Stimulated activated CD8-positive, alpha-beta memory T cell treated with anti-CD3 and anti-CD28 coated beads, Interleukin-12 subunit alpha, Interleukin-12 subunit beta, amount 100 ng/mL, for 24 hours (primary cell): ENCODE data around the gene PPTC7.
"Not testable (repeated sequence)": the region's sequence is repeated elsewhere in the genome, so short reads cannot be mapped to it uniquely, and the experiment has no call there.

ENCODE experiments used
- DNase-seq: peaks from one replicate; pipeline ENCODE4 v3.0.0-alpha.2; 2020; ENCODE audit errors: extremely low read depth

Gene PPTC7, protein sequence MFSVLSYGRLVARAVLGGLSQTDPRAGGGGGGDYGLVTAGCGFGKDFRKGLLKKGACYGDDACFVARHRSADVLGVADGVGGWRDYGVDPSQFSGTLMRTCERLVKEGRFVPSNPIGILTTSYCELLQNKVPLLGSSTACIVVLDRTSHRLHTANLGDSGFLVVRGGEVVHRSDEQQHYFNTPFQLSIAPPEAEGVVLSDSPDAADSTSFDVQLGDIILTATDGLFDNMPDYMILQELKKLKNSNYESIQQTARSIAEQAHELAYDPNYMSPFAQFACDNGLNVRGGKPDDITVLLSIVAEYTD

DNA sequence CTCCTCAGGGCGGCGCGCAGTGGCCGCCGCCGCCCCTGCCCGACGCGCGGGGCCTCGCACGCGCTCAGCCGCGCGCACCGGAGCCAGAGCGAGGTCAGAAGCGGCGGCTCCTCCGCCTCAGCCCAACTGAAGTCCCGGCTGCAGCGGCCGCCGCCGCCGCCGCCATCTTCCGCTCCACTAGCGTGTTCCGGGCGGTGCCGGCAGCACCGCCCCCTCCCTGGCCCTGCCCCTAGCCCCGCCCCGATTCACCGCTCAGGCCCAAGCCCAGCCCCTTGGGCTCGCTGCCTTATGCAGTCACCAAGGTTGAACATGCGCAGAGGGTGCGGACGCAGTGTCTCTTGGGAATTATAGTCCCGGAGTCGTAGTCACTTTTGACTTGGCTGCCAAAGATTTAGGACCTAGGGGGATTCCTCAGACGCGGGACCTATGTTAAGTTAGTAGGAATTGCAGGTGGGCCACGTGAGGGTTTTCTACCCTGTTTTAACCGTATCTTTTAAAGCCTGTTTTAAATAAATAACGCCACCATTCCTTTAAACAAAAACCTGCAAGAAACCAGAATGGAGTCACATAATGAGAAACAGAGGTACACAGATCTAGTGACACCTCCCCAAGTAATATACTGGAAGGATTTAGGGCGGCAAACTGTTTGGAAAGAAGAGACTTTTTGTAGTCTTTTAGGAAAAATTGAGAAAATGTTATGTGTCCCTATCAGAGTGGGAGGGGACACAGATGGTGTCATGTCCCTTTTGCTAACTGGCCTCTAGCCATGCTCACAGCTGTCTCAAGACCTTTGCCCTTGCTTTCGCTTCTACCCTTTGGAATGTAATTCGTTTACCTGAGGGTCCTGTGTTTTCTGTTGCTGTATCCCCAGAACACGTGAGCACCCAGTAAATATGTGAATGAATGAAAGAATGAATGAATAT, at the start of gene PPTC7:
Gene PPTC7 (minus strand): TSS at position 182 of the 923 bp plus-strand sequence. CDS start 287 bp downstream, outside the sequence.
- peak; percentile 92 for DNase-seq

DNA sequence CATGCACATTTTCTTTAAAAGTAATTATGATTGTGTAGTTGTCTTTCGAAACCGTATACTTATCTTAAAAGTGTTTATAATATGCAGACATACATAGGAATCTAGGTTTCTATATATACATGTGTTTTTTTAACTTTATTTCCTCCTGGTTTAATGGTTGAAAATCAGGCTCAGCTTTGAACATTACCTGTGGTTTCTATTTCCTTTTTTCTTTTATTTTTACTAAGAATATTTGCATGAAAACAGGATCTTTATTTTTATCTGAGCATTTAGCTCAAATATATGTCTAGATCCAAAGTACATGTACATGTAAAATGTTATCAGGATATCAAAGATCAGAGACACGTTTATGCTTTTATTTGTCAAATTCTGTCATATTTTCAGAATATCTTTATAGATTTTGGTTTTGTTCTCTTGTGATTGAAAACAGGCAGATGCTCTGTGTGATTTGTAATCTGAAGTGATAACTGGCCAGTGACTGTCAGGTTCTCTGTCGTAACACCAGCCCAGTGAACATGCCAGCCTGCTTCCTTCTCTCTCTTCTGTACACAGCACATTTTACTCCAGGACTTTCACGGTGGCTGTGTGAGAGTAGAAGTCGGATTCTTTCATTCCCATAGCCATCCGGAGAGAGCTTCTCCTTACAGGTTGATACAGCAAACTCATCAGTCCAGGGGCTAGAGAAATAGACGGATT, 44.5 kb upstream of the PPTC7 start:
- no peak for DNase-seq

DNA sequence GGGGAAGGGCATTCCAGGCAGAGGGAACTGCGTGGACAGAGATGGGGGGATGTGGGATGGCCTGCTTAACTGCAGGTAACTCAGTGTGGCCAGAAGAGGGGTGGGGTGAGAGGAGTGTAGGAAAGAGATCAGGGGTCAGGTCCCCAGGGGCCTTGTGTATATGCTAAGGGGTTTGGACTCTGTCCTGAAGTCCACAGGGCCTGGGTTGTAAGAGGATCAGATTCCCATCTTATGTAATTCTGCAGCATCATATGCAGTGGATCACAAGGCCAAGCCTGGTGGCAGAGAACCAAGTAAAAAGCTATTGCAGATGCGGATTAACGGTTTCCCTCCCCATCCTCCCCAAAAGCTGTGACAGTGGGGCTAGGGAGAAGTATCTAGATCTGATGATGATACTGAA, 39.5 kb upstream of the PPTC7 start:
- DNase-seq = no peak

DNA sequence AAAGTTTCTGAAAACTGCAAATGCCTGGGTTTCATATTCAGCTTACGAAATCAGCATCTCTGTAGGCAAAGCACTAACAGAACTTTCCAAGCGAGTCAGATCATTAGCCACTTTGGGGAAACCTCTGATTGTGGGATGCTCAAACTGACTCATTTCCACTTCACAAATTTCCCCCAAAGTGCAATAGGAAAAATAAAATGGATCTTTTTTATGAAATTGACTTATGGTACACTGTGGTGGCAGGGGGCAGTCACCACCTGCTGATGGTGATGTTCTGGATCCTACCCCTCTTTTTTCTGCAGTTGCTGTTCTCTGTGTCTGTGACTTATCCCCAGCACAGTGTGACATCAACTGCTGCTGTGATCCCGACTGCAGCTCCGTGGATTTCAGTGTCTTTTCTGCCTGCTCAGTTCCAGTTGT, 36.4 kb upstream of the PPTC7 start:
- peak; percentile 16 for DNase-seq

DNA sequence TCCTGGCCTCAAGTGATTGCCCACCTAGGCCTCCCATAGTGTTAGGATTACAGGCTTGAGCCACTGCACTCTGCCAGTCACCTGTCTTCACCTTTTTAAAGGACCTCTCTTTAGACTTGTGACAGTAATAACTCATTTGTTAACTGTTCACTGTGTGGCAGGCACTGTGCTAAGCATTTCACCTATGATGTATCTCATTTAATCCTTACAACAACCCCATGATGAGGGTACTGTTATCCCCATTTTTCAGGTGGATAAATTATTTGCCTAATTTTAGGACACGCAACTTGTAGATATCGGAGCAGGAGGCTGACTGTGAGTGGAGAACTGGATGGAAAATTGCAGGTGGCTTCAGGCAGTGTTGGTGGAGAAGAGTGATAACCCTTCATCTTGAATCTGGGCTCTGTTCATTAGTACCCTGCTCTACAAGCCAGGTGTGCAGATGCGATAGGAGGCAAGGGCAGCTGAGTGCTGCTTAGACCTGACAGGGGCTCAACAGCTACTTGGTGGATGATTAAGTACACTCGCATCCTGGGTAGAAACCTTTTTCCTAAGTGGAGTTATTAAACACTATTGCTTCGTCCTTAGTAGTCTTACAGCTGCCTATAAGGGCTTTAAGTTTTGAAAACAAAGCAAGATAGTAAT, 33.5 kb upstream of the PPTC7 start:
- no peak for DNase-seq

DNA sequence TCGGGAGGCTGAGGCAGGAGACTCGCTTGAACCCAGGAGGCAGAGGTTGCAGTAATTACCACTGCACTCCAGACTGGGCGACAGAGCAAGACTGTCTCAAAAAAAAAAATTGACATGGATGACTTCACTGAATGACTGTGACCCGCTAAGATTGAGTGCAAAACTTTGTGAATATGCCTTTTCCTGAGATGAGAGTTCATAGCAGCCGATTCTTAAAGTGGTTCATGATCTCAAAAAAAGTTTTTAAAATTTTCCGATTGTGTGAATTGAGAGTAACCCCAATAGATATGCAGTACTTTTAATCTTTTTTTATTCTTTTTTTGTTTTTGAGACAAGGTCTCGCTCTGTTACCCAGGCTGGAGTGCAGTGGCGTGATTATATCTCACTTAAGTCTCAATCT, 32.1 kb upstream of the PPTC7 start:
- DNase-seq = no peak

DNA sequence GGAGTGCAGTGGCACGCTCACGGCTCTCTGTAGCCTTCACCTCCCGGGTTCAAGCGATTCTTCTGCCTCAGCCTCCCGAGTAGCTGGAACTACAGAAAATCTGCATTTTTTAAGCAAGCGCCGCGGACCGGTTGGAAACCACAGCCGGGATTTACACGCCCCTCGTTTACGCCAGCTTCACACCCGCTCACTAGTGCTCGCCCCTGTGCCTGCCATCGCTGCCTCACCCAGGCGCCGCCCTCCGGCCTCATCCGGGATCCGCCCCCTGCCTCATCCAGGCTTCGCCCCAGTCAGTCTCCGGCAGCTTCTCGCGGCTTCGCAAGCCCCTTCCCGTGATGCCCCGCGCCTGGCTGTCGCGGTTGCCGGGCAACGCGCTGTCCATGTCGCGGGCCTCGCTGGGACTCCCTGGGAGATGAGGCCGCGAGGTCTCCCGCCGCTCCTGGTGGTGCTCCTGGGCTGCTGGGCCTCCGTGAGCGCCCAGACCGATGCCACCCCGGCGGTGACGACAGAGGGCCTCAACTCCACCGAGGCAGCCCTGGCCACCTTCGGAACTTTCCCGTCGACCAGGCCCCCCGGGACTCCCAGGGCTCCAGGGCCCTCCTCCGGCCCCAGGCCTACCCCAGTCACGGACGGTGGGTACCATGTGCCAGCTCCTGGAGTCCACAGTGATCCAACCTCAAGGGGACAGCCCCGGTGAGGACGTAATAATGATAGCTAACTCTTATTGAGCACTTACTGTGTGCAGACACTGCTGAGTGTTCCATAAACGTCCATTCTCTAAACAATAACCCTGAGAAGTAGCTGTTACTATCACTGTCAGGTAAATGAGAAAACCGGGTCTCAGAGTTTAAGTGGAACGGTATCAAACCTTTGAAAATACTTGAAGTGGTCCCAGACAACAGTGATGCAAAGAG, 30.9 kb upstream of the PPTC7 start, which contains the start of gene TCTN1:
Gene TCTN1 (plus strand): TSS at position 359 of the 914 bp plus-strand sequence. CDS start 54 bp downstream, at position 413.
- DNase-seq = peak; percentile 97

DNA sequence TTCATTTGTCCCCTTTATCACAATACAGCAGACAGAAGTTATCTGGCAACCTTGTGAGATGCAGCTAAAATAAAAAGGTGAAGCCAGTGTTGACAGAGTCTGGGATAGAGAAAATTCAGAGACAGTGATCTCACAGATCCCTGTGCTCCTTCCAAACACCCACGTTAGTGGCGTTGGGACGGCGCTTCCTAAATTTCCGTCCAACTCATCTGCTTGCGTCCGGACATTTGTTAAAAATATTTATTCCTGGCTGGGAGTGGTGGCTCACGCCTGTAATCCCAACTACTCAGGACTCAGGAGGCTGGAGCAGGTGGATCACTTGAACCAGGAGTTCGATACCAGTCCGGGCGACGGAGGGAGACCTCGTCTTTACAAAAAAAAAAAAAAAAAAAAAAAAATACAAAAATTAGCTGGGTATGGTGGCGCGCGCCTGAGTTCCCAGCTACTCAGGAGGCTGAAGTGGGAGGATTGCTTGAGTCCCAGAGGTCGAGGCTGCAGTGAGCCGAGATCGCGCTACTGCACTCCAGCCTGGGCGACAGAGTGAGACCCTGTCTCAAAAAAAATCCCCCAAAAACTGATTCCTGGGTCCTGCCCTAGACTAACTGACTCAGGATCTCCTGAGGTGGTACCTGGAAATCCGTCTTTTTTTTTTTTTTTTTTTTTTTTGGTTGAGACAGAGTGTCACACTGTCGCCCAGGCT, 30.1 kb upstream of the PPTC7 start:
- DNase-seq = no peak

DNA sequence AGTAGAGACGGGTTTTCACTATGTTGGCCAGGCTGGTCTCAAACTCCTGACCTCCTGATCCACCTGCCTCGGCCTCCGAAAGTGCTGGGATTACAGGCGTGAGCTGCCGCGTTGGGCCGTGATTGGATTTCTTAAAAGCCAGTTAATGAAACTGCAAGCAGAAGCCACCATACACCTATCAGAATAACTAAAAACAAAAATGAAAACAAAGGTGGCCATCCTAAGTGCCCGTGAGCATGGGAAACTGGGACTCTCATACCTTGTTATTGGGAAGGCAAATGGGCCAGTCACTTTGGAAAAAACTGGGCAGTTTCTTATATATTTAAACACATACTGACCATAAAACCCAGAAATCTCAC, 23.1 kb upstream of the PPTC7 start:
- no peak for DNase-seq

DNA sequence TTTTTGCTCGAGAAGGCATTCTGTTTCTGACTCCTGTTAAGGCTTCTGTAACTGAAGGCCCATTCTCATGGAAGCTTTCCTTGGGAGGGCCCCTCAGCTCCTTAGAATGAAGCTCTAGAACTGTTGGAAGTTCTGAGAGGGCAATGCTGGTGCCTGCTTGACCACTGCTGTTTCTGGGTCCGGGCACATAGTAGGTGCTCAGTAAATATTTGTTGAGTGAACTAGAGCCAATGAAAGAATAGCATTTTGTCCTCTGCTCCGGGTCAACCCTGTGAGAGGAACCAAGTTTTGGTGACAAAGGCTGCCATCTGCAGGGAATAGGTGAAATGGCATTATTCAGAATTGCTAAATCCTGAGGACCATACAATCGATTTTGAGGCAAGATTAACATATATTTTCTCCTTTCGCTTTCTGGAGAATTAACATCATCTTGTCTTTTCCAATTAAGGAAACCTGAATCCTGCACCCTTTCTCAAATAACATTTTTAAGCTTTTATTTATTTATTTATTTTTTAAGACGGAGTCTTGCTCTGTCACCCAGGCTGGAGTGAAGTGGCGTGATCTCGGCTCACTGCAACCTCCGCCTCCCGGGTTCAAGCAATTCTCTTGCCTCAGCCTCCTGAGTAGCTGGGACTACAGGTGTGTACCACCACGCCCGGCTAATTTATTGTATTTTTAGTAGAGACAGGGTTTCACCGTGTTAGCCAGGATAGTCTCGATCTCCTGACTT, 19.1 kb upstream of the PPTC7 start:
- not testable (repeated sequence) for DNase-seq

DNA sequence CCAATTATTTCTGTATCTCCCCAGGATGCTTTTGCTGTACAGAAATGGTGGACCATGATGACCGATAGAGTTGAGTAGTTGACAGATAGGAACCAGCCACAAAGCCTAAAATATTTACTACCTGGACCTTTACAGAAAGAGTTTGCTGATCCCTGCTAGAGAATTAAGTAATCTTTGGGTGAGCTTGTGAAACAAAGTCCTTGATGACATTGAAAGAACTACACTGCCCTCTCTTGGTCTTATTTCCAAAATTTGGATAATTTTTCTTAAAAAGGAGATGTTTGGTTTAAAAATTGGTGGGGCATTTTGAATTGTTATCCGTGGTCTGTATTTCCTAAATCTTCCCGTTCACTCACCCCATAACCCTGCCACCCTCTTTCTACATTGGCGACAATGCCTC, 17.1 kb upstream of the PPTC7 start:
- no peak for DNase-seq

DNA sequence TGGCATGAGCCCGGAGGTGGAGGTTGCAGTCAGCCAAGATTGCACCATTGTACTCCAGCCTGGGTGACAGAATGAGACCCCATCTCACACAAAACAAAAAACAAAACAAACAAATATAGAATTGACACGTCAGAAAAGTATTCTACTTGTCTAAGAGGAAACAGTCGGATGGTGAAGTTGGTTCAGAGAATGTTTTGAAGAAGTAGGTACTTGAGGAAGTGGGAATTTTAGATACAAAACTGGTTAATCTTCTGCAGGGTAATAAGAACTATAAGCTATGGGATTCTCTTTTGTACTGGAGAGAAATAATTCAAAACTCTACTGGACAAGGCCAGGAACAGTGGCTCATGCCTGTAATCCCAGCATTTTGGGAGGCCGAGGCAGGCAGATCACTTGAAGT, 16.2 kb upstream of the PPTC7 start:
- DNase-seq = no peak

DNA sequence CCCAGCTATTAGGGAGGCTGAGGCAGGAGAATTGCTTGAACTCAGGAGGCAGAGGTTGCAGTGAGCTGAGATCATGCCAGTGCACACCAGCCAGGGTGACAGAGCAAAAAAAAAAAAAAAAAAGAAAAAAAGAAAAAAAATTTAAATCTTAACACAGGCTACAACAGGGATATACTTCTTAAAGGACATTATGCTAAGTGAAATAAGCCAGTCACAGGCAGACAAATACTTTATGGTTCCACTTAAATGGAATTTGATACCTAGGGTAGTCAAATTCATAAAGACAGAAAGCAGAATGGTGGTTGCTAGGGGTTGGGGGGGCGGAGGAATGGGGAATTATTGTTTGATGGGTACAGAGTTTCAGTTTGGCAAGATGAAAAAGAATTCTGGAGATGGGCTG, 14.8 kb upstream of the PPTC7 start:
- DNase-seq = no peak

DNA sequence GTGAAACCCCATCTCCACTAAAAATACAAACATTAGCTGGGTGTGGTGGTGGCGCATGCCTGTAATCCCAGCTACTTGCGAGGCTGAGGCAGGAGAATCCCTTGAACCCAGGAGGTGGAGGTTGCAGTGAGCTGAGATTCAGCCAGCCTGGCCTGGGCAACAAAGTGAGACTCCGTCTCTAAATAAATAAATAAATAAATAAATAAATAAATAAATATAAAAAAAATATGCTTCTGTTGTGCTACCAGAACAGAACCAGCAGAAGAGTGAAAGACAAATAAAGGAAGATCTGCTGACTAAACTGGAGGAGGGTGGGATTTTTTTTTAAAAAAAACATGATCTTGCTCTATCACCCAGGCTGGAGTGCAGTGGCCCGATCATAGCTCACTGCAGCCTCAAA, 9.8 kb upstream of the PPTC7 start:
- not testable (repeated sequence) for DNase-seq

DNA sequence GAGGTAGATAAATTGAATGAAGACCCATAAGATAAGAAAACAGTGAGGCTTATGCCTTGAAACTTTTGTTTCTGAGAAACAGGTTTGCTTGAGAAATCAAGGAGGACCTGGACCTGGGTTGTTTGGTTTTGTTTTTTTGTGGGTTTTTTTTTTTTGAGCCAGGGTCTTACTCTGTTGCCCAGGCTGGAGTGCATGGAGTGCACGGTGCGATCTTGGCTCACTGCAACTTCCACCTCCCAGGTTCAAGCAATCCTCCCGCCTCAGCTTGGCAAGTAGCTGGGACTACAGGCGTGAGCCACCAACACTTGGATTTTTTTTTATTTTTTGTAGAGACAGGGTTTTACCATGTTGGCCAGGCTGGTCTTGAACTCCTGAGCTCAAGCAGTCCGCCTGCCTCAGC, 9.0 kb upstream of the PPTC7 start:
- no peak for DNase-seq

DNA sequence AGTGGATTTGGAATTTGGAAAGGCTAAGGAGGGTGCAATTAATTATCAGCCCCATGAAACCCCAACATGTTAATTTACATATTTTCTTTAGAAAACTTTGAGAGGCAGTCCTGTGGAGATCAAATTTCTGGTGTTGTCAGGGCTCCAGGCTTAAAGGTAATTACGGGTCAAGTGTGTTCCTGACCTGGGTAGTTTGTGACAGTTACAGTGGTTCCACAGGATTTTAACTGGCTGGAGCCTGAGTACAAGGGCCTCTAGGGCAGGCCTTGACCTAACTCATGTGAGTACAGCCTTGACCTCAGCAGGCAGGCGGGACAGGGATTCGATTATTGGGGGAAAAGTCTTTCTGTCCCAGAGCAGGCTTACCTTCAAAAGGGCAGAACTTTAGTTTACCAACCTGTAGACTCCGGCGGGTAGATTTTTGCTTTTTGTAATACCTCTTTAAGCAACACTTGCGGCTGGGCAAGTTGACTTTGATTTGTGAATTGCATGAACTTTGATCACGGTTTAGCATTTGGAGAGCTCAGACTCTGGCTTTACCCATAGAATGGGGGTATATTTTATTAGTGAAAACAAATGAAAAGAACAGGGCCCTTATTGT, 8.4 kb upstream of the PPTC7 start:
- DNase-seq = no peak

DNA sequence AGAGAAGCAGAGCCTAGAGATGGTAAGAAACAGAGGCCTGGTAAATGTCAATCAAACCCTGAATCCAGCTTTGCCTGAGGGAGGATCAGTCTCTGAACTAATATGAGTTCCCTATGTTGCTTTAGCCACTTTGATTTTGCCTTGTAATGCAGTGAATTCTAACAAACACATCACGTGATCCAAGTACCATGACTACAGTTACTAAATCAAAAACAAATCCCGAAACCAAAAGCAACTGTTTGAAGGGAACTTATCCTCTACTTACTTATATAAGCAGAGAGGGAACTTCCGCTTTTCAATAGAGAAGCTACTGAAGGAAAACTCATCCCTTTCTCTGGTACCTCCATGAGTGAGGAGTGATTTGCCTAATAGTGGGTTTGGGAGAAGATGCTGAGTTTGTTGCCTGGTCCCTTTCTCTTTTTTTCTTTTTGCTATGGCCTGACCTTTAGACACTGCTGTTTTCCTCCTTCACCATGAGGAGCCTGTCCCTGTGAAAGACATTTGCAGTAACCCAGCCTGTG, 7.7 kb upstream of the PPTC7 start:
- DNase-seq = no peak

DNA sequence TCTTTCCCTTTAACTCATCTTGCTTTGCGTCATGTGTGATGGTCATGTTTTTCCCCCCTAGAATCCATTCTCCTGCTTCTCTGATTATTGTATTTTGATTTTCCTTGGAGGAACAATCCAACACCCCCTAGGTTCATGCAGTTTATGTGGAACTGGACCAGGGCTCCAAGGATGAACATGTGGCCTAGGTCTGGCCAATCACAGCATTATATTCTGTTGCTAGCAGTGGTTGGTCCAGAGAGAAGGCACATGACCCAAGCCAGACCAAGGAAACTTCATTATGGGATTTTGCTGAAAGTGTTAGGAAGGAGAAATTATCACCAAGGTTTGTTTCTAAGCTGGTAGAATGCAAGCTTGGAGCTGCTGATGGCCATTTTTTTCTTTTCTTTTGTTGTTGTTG, 6.9 kb upstream of the PPTC7 start:
- no peak for DNase-seq

DNA sequence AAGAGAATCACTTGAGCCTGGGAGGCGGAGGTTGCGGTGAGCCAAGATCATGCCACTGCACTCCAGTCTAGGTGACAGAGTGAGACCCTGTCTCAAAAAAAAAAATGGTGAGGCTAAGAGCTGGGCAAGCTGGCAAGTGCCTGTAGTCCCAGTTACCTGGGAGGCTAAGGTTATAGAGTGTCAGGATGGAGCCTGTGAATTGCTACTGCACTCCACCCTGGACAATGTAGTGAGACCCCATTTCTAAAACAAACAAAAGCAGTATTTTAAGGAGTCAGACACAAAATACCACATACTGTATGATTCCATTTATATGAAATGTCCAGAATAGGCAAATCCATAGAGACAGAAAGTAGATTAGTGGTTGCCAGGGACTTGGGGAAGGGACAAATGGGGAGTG, 4.0 kb upstream of the PPTC7 start:
- DNase-seq = not testable (repeated sequence)
